Measurements from ENCODE around the gene PALD1.

DNA sequence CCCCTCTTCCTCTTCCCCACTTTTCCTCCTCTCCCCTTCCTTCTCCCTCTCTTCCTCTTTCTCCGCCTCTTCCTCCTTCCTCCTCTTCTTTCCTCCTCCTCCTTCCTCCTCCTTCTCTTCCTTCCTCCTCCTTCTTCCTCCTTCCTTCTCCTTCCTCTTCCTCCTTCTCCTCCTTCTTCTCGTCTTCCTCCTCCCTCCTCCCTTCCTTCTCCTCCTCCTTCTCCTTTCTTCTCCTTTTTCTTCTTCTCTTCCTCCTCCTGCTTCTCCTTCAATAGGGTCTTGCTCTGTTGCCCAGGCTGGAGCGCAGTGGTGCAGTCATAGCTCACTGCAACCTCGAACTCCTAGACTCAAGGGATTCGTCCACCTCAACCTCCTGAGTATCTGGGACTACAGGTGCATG lies 56.9 kb downstream of the PALD1 start:
- TF ChIP-seq, protein P1, sequence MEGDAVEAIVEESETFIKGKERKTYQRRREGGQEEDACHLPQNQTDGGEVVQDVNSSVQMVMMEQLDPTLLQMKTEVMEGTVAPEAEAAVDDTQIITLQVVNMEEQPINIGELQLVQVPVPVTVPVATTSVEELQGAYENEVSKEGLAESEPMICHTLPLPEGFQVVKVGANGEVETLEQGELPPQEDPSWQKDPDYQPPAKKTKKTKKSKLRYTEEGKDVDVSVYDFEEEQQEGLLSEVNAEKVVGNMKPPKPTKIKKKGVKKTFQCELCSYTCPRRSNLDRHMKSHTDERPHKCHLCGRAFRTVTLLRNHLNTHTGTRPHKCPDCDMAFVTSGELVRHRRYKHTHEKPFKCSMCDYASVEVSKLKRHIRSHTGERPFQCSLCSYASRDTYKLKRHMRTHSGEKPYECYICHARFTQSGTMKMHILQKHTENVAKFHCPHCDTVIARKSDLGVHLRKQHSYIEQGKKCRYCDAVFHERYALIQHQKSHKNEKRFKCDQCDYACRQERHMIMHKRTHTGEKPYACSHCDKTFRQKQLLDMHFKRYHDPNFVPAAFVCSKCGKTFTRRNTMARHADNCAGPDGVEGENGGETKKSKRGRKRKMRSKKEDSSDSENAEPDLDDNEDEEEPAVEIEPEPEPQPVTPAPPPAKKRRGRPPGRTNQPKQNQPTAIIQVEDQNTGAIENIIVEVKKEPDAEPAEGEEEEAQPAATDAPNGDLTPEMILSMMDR (IDR thresholded peaks at IDR 0.05): no peak
- TF ChIP-seq POLR2AphosphoS5 (IDR thresholded peaks at IDR 0.05): no peak
- no peak for TF ChIP-seq POLR2A (IDR thresholded peaks at IDR 0.05)

All from sigmoid colon (tissue), 4 donors.